ENCODE measurements around the gene NUP42.

Gene NUP42

DNA sequence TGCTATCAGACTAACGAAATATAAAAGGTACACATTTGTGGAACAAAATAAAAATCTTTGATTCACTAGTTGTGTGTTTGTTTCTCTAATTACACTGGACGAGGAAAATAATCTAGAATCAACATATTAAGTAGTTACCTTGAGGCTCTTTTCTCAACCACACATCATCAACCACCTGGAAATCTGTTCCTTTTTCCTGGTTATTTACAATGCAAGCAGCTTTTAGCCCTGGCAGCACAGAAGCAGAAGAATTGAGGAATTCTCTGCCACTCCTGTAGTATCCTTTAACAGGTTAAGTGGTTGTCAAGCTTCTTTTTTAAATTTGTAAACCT lies 23.7 kb downstream of the NUP42 start:
- no peak for TF ChIP-seq CTCF (IDR thresholded peaks at IDR 0.05; ENCODE audit: low read depth, low read length)
- no peak overlapping the region for H3K4me3 ChIP-seq (ENCODE audit: low read depth, low read length)

- no peak for TF ChIP-seq CTCF (IDR thresholded peaks at IDR 0.05; ENCODE audit: low read depth, low read length)
- no peak overlapping the region for H3K4me3 ChIP-seq (ENCODE audit: low read depth, low read length)
Observed at GRCh38 chr7:23205909-23206767, 24.3 kb downstream of the NUP42 start.

GRCh38 chr7:23207021-23207420 lies 25.2 kb downstream of the NUP42 start:
- no peak overlapping the region for H3K4me3 ChIP-seq (ENCODE audit: low read depth, low read length)
- TF ChIP-seq CTCF (IDR thresholded peaks at IDR 0.05; ENCODE audit: low read depth, low read length) = no peak

DNA sequence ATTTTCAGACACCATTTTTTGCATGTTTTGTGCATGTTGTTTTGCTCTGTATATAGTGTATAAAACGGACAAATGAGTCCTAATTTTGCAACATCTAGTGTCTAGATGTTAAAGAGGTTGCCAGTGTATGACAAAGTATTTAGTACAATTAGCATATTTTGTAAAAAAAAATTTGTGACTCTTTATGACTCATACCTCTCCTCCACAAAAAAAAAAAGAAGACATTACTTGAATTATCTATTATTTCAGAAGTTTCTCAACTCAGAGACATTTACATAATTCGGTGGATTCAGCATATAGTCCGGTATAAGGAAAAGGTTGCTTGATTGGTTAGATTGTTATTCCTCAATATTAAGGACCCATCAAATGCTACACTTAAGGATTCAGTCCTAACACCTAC lies 26.0 kb downstream of the NUP42 start:
- no peak overlapping the region for H3K4me3 ChIP-seq (ENCODE audit: low read depth, low read length)
- TF ChIP-seq CTCF (IDR thresholded peaks at IDR 0.05; ENCODE audit: low read depth, low read length) = no peak

- TF ChIP-seq CTCF (IDR thresholded peaks at IDR 0.05; ENCODE audit: low read depth, low read length) = no peak
- H3K4me3 ChIP-seq (ENCODE audit: low read depth, low read length) = no peak overlapping the region
Observed at GRCh38 chr7:23208316-23208715, 26.5 kb downstream of the NUP42 start.

GRCh38 chr7:23210506-23210905 lies 28.7 kb downstream of the NUP42 start:
- TF ChIP-seq CTCF (IDR thresholded peaks at IDR 0.05; ENCODE audit: low read depth, low read length) = no peak
- no peak overlapping the region for H3K4me3 ChIP-seq (ENCODE audit: low read depth, low read length)

- no peak for TF ChIP-seq CTCF (IDR thresholded peaks at IDR 0.05; ENCODE audit: low read depth, low read length)
- no peak overlapping the region for H3K4me3 ChIP-seq (ENCODE audit: low read depth, low read length)
Observed at GRCh38 chr7:23211589-23211988, 29.7 kb downstream of the NUP42 start.

All from WI38 (cell line).